AG08396 (cell line): ENCODE measurements around the gene GPRIN2.

Experiments used
- DNase-seq: peaks from one replicate; pipeline ENCODE4 v3.0.0; 2012; ENCODE audit warnings: low spot score, mixed read lengths

Gene GPRIN2

GRCh38 chr10:46549171-46550075 is 7.0 kb downstream of the GPRIN2 start:
- peak; percentile 36 for DNase-seq

- DNase-seq = peak; percentile 85
These were observed 7.9 kb downstream of the GPRIN2 start for GRCh38 chr10:46548498-46549090.

- peak; percentile 25 for DNase-seq
These were observed 8.6 kb downstream of the GPRIN2 start for GRCh38 chr10:46547541-46548497.

- peak; percentile 29 for DNase-seq
These were observed 9.6 kb downstream of the GPRIN2 start for GRCh38 chr10:46546591-46547540.

- peak; percentile 36 for DNase-seq
These were observed 10.4 kb downstream of the GPRIN2 start for GRCh38 chr10:46545861-46546590.

DNA sequence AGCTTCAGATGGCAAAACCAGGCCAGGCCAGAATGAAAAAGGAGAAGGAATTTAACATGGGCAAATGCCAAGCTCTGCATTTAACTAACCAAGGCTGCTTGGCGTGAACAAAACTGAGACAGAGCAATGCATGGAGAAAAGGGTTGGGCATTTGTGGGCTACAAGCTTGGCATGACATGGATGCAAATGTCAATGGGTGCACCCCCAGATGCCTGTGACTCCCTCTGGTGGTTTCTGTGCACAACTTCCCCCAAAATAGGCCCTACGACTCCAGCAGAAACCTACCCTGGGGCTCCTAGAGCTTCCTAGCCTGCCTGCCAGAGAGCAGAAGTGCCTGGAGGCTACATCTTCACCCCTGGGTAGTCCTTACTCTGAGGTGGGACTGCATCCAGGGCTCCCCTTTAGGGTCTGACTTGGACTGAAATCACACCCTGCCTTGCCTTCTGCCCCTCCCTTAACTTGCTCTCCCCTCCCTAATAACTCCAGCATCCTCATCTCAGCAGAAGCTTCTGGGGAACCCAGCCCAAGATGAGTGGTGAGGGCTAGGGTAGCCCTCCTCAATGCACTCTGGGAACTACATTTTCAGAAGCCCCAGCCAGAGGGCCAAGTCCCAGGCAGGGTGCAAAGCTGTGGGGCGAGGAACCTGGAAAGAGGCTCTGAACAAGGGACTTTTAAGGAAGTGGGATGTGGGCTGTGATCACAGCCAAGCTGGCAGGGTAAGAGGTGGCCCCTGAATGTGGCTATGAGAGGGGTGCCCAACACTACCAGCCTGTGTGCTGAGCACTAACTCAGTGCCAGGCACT is 11.3 kb downstream of the GPRIN2 start:
- DNase-seq = peak; percentile 86

DNA sequence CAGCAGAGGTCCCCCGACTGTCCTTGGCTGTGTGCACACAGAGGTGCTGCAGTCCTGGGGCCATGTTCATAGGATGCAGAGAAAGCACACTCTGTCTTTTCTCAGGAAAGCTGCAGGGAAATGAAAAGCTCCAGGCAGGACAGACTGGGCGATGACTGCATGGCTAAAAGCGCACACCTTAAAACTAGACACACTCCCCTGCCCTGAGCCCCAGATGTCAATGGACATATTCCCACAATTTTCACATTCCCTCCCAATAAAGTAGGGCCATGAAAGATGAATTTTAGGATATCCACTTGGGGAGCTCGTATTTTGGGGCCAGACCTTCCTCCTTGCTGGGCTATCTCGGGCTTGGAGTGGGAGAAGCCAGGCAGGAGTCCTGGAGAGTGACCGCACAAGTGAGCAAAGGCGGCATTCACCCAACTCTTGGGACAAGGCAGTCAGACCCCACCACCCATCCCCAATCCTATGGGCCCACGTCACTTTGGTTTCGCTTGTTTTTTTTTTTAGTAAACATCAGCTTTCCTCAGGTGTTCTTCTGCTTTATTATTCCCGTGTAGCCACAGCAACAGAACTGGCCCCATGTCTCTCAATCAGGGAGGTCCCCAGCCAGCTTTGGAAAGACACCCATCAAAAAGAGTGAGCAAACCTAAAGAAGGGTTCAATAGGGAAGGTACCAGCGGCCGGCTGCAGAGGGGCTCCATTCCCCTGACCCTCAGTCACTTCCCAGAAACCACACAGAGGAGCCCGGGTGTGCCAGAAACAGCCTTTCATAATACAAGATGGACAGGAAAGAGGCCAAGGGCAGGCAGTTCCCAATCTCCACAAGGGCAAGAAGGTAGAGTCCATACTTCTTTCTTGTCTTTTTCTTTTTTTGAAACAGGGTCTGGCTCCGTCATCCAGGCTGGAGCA is 12.7 kb downstream of the GPRIN2 start:
- DNase-seq = no peak

DNA sequence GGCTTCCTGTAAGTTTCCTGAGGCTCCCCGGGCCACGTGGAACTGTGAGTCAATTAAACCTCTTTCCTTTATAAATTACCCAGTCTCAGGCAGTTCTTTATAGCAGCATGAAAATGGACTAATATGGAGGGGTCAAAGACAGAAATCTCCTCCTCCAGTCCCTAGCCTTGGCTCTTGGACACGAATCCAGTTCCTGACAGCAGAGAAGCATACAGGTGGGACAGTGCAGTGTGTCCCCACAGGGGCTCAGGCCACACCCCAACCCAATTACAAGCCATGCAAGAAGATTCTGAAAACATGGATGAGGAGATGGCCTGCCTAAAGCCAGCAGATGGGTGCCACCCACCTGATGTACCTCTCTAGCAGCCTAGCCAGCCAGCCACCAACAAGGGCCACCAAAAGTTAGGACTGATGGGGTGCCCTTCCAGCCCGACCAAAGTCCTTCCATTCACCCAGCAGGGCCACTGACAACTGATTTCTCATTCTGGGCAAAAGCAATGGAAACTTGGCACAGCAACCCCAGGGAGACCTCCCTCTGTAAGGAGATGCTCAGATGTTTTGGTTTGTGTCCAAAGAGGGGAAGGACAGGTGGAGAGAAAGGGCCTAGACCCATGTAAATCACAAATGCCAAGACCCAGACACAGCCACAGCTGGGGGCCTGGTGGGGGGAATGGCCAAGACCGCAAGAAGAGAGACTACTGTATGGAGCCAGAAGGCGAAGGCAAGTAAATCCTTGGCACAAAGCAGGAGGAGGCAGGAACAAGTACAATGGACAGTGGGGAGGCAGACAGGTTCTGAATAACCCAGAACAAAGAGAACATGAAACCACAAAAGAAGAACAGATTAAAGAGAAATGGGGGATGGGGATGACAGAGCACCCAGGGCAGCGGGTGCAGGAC is 13.6 kb downstream of the GPRIN2 start:
- DNase-seq = no peak

- no peak for DNase-seq
These were observed 14.5 kb downstream of the GPRIN2 start for GRCh38 chr10:46541735-46542566.

DNA sequence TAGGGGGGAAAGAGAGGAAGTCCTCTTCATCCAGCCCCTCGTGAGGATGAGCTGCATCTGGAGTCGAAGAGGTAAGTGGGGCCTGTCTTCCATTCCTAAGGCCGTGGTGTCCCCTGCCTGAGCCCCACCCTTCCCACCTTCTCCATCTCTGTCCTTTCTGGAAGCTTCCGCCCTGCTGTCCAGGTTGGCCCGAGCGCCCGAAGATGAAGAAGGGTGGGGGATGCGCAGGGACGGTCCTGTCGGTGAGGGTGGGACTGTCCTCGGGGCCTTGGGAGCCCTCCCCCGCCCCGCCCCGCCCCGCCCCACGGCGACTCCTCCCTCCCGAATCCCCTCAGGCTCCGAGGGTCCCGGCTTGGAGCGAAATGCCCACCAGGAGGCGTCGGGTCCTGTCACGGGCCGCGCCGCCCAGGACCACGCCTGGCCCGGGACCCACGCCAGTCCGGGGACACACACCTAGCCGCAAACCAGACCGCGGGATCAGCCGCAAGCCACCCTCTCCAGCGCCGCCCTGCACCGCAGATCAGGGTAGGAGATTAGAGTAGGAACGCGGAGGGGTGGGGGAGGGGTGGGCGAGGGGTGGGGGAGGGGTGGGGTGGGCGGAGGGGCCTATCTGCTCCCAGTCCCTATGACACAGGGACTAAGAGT is 15.3 kb downstream of the GPRIN2 start:
- no peak for DNase-seq

- DNase-seq = no peak
These were observed 15.9 kb downstream of the GPRIN2 start for GRCh38 chr10:46540412-46541016.

DNA sequence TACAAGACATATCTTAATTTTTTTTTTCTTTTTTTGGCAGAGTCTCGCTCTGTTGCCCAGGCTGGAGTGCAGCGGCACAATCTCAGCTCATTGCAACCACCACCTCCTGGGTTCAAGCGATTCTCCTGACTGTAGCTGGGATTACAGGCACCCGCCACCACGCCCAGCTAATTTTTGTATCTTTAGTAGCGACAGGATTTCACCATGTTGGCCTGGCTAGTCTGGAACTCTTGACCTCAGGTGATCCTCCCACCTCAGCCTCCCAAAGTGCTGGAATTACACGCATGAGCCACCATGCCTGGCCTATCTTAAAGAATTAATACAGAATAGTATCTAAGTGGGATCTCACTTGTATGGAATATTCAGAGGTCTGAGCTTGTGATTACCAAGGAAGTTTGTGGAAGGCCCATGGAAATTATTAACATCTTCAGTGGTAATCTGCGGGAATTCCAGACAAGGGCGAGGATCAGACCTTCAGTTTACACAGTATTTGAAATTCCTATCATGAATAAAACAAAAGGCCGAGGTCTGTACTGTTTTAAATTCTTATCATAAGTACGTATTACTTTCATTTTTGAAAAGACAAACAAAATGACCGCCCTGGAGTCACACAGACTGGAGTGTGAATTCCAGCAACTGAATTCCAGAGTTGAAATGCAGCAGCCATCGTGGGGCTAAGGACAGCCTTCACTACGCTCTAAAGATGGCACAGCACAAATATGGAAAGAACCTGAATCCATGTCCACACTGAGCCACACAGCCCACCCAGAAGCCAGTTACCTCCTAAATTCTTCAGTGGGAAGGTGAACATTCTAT is 16.7 kb downstream of the GPRIN2 start:
- peak; percentile 89 for DNase-seq

DNA sequence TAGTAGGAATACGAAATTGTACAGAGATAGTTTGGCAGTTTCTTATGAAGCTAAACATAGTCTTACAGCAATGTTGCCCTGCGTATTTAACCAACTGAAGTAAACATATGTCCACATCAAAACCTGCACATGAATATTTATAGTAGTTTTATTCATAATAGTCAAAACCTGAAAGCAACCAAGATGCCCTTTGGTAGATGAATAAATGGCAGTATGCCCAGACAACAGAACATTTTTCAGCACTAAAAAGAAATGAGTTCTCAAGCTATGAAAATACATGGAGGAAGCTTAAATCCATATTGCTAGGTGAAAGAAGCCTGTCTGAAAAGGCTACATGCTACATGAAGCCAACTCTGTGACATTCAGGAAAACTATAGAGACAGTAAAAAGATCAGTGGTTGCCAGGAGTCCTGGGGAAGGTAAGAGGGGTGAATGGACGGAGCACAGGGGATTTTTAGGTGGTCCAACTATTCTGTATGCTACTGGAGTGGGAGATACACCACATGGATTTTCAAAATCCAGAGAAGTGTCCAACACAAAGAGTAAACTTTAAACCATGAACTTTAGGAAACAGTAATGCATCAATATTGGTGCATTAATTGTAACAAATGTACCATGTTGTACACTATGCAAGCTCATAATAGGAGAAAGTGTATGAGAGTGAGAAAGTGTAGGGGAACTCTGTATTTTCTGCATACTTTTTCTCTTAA is 17.6 kb downstream of the GPRIN2 start:
- DNase-seq = no peak

GRCh38 chr10:46538155-46538554 is 18.3 kb downstream of the GPRIN2 start:
- DNase-seq = no peak
